ENCODE results near the gene C16orf86. TPM values are rescaled to one million over a fixed set of nuclear protein-coding genes. Genes with fewer than 3 reads are reported as not detected.
"Not testable (repeated sequence)": the region's sequence is repeated elsewhere in the genome, so short reads cannot be mapped to it uniquely, and the experiment has no call there.

Gene C16orf86
- total RNA-seq, 8 experiments from 2014 or later, result 1.9 to 4.9 (median 2.9) TPM

DNA sequence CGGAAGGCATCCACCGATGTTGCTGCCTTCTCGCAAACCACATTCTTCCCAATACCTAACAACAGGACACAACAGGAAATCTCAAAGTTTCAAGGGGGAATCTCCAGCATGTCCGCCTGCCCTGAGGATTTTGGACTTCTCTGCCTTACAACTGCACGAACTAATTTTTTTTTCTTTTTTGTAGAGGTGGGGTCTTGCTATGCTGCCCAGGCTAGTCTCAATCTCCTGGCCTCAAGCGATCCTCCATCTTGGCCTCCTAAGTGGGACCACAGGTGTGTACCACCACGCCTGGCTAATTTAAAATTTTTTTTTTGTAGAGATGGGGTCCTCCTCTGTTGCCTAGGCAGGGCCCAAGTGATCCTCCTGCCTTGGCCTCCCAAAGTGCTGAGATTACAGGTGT, 9.4 kb downstream of the C16orf86 start:
- WGBS, 10 experiments, result 90 to 100% (median 100%) methylated on average over 1 to 3 of the region's 7 CpGs; no CpG with 5 or more reads in 5 of the 10 experiments
- no peaks in the 10 kb centered on the region for H3K4me1 ChIP-seq (replicated peaks in 1 of 2)
- ATAC-seq (replicated peaks in 6 of 8), result no peak
- no peak overlapping the region for H3K4me3 ChIP-seq
- H3K27ac ChIP-seq, result no peak overlapping the region
- in situ Hi-C loops (cut with MboI; ENCODE audit: low pct_unique_long_range_greater_than_20kb in 2 of 9, low sequenced_read_pairs in 9 of 9, unreplicated experiment in 9 of 9), result no loop called here

DNA sequence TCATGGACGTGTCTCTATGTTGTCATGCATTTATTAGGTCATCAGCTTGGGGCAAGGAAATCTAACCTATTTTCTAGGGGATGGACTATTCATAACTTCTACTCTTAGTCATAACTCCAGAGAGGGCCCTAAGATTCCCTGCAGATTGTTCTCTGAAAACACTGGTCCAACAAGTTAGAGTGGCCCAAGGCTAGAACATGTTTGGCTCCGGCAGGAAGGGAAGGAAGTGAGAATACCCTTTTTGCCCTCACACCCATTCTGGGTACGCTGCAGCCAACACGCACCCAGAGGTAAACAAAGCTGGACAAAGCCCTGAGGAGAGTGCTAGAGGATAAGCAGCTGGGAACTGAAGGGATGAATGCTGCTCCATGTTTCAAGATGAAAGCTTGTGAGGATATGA, 9.9 kb downstream of the C16orf86 start:
- in situ Hi-C loops (cut with MboI; ENCODE audit: low pct_unique_long_range_greater_than_20kb in 2 of 9, low sequenced_read_pairs in 9 of 9, unreplicated experiment in 9 of 9), result no loop called here
- Histone ChIP-seq H3K27ac (no peak overlapping the region), H3K4me3 (no peak overlapping the region), H3K4me1 (replicated peaks in 1 of 2) (no peaks in the 10 kb centered on the region)
- WGBS, 10 experiments, result 29 to 100% (median 95%) methylated on average over 1 to 3 of the region's 4 CpGs; no CpG with 5 or more reads in 3 of the 10 experiments
- no peak for ATAC-seq (replicated peaks in 6 of 8)

DNA sequence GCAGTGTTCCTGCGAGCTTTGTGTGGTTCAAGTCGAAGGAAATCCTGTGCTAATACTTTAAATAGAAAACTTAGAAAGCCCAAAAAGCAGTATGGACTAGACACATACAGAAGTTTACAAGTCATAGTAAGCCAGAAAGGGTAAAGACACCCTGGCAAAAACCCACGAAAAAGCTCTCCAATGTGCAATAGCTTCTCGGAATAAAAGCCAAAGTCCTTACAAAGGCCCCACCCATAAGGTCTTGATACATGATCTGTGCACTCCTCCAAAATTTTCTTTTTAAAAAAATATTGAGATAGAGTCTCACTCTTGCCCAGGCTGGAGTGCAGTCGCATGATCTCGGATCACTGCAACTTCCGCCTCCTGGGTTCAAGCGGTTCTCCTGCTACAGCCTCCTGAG, 10.3 kb downstream of the C16orf86 start:
- in situ Hi-C loops (cut with MboI; ENCODE audit: low pct_unique_long_range_greater_than_20kb in 2 of 9, low sequenced_read_pairs in 9 of 9, unreplicated experiment in 9 of 9), result no loop called here
- WGBS, 10 experiments, result 50 to 98% (median 90%) methylated on average over 2 to 8 of the region's 8 CpGs; no CpG with 5 or more reads in 3 of the 10 experiments
- no peak for ATAC-seq (replicated peaks in 6 of 8)
- Histone ChIP-seq H3K4me3 (no peak overlapping the region), H3K27ac (no peak overlapping the region), H3K4me1 (replicated peaks in 1 of 2) (no peaks in the 10 kb centered on the region)

DNA sequence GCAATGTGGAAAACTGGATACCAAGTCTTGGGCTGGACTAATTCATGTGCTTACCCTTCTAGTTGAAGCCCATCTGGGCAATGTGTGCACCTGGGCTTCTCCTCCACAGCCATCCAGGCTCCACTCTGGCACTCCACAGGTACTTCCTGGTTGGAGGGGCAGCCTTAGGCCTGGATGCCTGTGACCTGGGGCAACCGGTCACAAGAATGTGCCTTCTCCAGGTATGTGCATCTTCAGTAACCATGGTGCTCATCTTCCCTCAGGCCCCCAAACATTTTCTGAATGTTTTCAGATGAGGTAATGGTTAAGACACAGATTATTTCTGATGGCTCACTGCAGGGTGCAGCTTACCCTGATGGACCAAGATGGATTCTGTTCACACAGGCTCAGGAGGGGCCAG, 11.1 kb downstream of the C16orf86 start:
- Histone ChIP-seq H3K4me3 (no peak overlapping the region), H3K27ac (no peak overlapping the region), H3K4me1 (replicated peaks in 1 of 2) (no peaks in the 10 kb centered on the region)
- no peak for ATAC-seq (replicated peaks in 6 of 8)
- in situ Hi-C loops (cut with MboI; ENCODE audit: low pct_unique_long_range_greater_than_20kb in 2 of 9, low sequenced_read_pairs in 9 of 9, unreplicated experiment in 9 of 9), result no loop called here
- 80 to 100% methylated on average over 1 of the region's 1 CpG; no CpG with 5 or more reads in 8 of the 10 experiments for WGBS, 10 experiments

DNA sequence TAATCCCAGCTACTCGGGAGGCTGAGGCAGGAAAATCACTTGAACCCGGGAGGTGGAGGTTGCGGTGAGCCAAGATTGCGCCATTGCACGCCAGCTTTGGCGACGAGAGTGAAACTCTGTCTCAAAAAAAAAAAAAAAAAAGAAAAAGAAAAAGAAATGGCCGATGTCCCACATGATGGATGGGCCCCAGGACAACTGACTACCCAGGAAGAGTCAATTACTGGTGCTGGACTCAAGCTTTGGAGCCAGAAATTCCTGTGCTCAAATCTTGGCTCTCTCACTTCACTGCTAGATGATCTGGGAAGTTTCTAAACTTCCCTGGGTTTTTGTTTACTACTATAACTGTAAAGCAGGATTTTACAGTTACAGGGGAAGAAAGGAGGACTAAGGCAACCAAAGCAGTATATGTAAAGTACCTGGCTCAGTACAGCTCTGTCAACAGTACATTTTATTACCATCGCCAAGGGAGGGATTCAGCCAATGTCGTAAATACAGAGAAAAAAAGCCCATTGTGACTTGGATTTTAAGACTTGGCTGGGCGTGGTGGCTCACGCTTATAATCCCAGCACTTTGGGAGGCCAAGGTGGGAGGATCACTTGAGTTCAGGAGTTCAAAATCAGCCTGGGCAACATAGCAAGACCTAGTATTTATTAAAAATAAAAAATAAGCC, 11.9 kb downstream of the C16orf86 start:
- WGBS, 10 experiments, result 50 to 97% (median 90%) methylated on average over 2 to 12 of the region's 12 CpGs; no CpG with 5 or more reads in 1 of the 10 experiments
- no peak for ATAC-seq (replicated peaks in 6 of 8)
- in situ Hi-C loops (cut with MboI; ENCODE audit: low pct_unique_long_range_greater_than_20kb in 2 of 9, low sequenced_read_pairs in 9 of 9, unreplicated experiment in 9 of 9), result no loop called here
- Histone ChIP-seq H3K4me1 (replicated peaks in 1 of 2) (no peaks in the 10 kb centered on the region), H3K27ac (no peak overlapping the region), H3K4me3 (no peak overlapping the region)

DNA sequence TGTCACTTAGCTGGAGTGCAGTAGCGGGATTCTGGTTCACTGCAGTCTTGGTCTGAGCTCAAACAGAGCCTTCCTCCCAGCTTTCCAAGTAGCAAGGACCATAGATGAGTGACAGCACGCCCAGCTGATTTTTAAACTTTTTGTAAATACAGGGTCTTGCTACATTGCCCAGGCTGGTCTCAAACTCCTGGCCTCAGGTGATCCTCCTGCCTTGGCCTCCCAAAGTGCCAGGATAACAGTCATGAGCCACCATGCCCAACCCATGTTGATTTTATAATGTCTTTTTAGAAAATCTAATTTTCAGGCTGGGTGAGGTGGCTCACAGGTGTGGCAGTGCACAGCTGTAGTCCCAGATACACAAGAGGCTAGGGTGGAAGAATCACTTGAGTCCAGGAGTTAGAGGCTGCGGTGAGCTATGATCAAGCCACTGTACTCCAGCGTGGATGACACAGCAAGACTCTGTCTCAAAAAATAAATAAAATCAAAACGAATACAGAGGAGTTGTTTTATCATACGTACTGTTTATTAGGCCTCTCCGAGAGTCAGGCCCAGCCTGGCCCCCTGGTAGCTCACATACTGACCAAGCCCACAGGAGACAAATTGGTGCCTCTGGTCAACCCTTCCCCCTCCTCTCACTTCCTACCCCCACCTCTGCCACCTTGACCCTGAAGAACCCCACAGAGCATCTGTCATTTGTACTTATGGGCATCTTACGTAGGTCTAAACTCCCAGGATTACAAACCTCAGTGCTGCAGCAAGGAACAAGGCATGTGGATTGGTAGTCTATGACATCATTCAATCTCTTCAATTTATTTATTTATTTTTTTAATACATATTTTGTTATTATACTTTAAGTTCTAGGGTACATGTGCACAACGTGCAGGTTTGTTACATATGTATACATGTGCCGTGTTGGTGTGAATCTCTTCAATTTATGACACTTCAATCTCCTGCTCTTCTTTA, 13.6 kb downstream of the C16orf86 start:
- 84 to 100% (median 95%) methylated on average over 2 to 8 of the region's 10 CpGs; no CpG with 5 or more reads in 1 of the 10 experiments for WGBS, 10 experiments
- no peak overlapping the region for H3K27ac ChIP-seq
- in situ Hi-C loops (cut with MboI; ENCODE audit: low pct_unique_long_range_greater_than_20kb in 2 of 9, low sequenced_read_pairs in 9 of 9, unreplicated experiment in 9 of 9), result no loop called here
- no peak overlapping the region for H3K4me3 ChIP-seq
- no peak for ATAC-seq (replicated peaks in 6 of 8)
- H3K4me1 ChIP-seq (replicated peaks in 1 of 2), result no peaks in the 10 kb centered on the region

DNA sequence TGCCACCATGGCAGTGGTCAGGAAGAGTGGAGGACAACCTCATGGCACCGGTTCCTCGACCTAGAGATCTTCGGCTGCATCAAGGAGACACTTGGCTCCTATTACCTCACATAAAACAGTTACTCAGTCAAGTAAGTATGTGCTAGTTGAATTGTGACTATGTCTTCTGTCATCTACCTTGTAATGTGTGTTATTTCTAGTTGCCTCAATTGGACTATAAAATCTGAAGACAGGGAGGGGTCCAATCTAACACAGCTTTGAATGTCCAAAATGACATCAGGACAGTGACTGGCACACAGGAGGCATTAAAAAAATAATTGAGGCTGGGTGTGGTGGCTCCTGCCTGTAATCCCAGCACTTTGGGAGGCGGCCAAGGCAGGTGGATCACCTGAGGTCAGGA, 17.2 kb downstream of the C16orf86 start:
- no peak for ATAC-seq (replicated peaks in 6 of 8)
- WGBS, 10 experiments, result 94 to 100% (median 100%) methylated on average over 1 to 3 of the region's 4 CpGs; no CpG with 5 or more reads in 5 of the 10 experiments
- H3K27ac ChIP-seq, result no peak overlapping the region
- H3K4me3 ChIP-seq, result no peak overlapping the region
- in situ Hi-C loops (cut with MboI; ENCODE audit: low pct_unique_long_range_greater_than_20kb in 2 of 9, low sequenced_read_pairs in 9 of 9, unreplicated experiment in 9 of 9), result no loop called here
- H3K4me1 ChIP-seq (replicated peaks in 1 of 2), result no peaks in the 10 kb centered on the region

DNA sequence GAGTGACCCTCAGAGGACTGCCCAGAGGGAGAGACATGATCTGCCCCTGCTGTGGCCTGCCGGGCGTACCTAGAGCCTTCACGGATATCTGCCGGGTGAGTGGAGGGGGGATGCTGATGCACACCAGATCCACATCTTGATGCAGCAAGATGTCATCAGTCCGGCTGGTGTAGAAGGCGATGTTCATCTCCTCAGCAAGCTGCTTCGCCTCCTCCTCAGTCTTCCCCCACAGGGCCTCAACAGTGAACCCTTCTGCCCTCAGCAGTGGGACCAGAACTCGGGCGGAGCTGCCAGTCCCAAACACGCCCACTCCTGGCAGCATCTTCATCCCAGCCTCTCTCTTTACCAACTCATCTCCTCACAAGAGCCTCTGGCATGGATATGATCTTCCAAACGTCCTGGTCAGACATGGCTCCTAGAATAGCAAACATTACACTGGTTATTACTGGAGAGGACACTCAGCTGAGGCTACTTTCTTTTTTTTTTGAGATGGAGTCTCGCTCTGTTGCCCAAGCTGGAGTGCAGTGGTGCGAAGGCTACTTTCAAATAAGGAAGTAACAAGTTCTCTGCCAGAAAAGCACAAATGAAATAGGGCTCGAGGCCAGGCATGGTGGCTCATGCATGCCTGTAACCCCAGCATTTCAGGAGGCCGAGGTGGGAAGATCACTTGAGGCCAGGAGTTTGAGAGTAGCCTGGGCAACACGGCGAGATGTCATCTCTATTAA, 18.9 kb downstream of the C16orf86 start:
- in situ Hi-C loops (cut with MboI; ENCODE audit: low pct_unique_long_range_greater_than_20kb in 2 of 9, low sequenced_read_pairs in 9 of 9, unreplicated experiment in 9 of 9), result no loop called here
- no peak overlapping the region for H3K27ac ChIP-seq
- no peak for ATAC-seq (replicated peaks in 6 of 8)
- H3K4me1 ChIP-seq (replicated peaks in 1 of 2), result no peaks in the 10 kb centered on the region
- WGBS, 10 experiments, result 63 to 100% (median 95%) methylated on average over 1 to 10 of the region's 17 CpGs; no CpG with 5 or more reads in 1 of the 10 experiments
- no peak overlapping the region for H3K4me3 ChIP-seq

DNA sequence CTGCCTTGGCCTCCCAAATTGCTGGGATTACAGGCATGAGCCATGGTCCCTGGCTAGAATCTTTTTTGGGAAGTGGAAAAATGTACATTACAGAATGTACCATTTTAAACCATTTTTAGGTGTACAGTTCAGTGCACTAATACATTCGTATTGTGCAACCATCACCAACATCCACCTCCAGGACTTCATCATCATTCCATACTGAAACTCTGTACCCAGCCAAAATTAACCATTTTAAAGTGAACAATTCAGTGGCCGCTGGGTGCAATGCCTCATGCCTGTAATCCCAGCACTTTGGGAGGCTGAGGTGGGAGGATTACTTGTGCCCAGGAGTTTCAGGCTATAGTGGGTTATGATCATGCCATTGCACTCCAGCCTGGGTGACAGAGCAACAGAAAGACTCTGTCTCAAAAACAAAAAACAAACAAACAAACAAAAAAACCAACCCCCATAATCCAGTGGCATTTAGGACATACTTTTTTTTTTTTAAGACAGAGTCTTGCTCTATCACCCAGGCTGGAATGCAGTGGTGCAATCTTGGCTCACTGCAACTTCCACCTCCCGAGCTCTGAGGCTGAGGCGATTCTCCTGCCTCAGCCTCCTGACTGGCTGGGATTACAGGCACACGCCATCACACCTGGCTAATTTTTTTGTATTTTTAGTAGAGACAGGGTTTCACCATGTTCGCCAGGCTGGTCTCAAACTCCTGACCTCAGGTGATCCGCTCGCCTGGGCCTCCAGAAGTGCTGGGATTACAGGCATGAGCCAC, 27.1 kb downstream of the C16orf86 start:
- H3K4me1 ChIP-seq (replicated peaks in 1 of 2); H3K27ac ChIP-seq; ATAC-seq (replicated peaks in 6 of 8); in situ Hi-C loops (cut with MboI; ENCODE audit: low pct_unique_long_range_greater_than_20kb in 2 of 9, low sequenced_read_pairs in 9 of 9, unreplicated experiment in 9 of 9); H3K4me3 ChIP-seq: not testable (repeated sequence)
- WGBS, 10 experiments, result 88 to 100% (median 100%) methylated on average over 1 to 7 of the region's 8 CpGs; no CpG with 5 or more reads in 1 of the 10 experiments

DNA sequence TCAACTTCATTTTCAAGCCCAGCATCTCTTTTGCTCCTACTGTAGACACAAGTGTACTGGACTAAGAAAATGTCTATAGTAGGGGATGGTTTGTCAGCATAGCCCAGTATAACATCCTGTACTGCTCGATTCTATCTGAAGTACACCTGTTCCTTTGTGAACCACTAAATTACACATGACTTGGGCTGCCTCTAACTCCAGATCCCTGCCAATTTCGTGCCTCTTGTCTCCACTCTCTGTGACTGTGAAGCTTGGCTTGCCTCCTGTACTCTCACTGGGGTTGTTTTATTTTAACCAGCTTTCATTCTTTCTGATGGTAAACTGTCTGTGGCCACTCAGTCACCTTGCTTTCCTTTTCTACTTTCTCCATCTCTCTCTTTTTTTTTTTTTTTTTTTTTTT, 28.0 kb downstream of the C16orf86 start:
- in situ Hi-C loops (cut with MboI; ENCODE audit: low pct_unique_long_range_greater_than_20kb in 2 of 9, low sequenced_read_pairs in 9 of 9, unreplicated experiment in 9 of 9), result no loop called here
- ATAC-seq (replicated peaks in 6 of 8), result no peak
- 26 to 89% (median 72%) methylated on average over 1 to 2 of the region's 2 CpGs; no CpG with 5 or more reads in 2 of the 10 experiments for WGBS, 10 experiments
- no peaks in the 10 kb centered on the region for H3K4me1 ChIP-seq (replicated peaks in 1 of 2)
- no peak overlapping the region for H3K27ac ChIP-seq
- no peak overlapping the region for H3K4me3 ChIP-seq

DNA sequence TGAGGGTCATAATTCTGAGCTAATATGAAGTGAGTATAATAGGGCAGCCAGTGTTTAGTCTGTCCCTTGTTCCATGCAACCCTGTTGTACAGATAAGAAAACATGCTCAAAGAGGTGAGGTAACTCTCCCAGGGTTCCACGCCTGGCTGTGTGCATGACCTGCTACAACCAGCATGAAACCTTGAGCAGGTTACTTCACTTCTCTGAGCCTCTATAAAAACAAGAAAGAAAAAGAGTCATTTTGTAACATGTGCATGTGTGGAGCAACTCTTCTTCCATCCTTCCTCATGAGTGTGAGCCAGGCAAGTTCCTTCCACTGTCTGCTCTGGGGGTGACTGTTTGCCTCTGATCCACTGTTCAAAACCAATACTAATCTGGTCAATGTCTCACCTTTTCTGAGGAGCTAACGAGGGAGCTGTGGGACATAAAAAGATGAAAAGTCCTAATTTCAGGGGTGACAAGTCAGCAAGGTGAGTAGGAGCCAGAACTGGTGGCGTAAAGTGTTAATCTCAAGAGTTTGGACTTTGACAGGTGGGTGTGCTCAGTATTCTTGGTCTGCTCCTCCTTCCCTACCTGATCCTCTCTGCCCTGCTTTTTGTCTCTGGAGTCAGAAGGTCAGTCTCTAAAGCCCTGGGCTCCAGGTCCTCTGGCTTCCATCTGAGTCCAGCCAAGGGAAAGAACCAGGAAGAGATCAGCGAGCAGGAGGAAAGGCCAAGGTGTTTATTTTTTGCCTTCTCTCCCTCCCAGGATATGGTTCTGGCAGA, 31.0 kb downstream of the C16orf86 start:
- H3K4me3 ChIP-seq, result no peak overlapping the region
- 40 to 100% (median 98%) methylated on average over 1 to 3 of the region's 4 CpGs; no CpG with 5 or more reads in 2 of the 10 experiments for WGBS, 10 experiments
- no peaks in the 10 kb centered on the region for H3K4me1 ChIP-seq (replicated peaks in 1 of 2)
- no peak for ATAC-seq (replicated peaks in 6 of 8)
- in situ Hi-C loops (cut with MboI; ENCODE audit: low pct_unique_long_range_greater_than_20kb in 2 of 9, low sequenced_read_pairs in 9 of 9, unreplicated experiment in 9 of 9), result no loop called here
- no peak overlapping the region for H3K27ac ChIP-seq

DNA sequence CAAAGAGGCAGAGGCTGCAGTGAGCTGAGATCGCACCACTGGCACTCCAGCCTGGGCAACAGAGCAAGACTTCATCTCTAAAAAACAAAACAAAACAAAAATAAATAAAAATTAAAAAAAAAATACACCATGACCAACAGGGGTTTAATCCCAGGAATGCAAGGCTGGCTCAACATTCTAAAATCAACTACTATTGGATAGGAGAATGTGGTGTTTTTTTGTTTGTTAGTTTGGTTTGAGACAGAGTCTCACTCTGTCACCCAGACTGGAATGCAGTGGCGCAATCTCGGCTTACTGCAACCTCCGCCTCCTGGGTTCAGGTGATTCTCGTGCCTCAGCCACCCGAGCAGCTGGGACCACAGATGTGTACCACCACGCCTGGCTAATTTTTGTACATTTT, 32.7 kb downstream of the C16orf86 start:
- in situ Hi-C loops (cut with MboI; ENCODE audit: low pct_unique_long_range_greater_than_20kb in 2 of 9, low sequenced_read_pairs in 9 of 9, unreplicated experiment in 9 of 9), result no loop called here
- 90 to 100% (median 97%) methylated on average over 1 to 7 of the region's 7 CpGs; no CpG with 5 or more reads in 3 of the 10 experiments for WGBS, 10 experiments
- H3K4me1 ChIP-seq (replicated peaks in 1 of 2), result no peaks in the 10 kb centered on the region
- no peak for ATAC-seq (replicated peaks in 6 of 8)
- H3K4me3 ChIP-seq, result no peak overlapping the region
- no peak overlapping the region for H3K27ac ChIP-seq

All from motor neuron (in vitro differentiated cells).